ENCODE data around the gene C1orf53.
"Not testable (repeated sequence)": the region's sequence is repeated elsewhere in the genome, so short reads cannot be mapped to it uniquely, and the experiment has no call there.

Gene C1orf53

DNA sequence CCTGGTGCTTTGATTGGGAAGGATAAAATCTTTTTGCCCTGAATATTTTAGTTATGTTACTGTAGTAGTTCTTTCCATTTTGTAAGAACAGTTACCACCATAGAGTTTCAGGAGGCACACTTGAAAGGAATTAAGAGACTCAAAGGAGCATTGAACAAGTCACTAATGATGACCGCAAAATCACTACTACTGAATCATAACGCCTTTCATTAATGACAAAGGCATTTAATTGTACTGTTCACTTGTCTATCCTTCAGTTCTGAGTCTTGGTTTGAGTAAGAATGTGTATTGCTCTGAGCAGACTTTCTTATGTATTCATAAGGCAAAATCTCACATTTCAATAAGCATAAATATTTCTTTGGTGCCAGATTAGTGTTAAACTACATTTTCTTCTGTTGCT lies 39.6 kb downstream of the C1orf53 start:
- no peak overlapping the region for H3K4me3 ChIP-seq (ENCODE audit: control insufficient read depth, low read depth, low read length)
- DNase-seq (ENCODE audit: low read depth): no peak
- TF ChIP-seq, protein P1, sequence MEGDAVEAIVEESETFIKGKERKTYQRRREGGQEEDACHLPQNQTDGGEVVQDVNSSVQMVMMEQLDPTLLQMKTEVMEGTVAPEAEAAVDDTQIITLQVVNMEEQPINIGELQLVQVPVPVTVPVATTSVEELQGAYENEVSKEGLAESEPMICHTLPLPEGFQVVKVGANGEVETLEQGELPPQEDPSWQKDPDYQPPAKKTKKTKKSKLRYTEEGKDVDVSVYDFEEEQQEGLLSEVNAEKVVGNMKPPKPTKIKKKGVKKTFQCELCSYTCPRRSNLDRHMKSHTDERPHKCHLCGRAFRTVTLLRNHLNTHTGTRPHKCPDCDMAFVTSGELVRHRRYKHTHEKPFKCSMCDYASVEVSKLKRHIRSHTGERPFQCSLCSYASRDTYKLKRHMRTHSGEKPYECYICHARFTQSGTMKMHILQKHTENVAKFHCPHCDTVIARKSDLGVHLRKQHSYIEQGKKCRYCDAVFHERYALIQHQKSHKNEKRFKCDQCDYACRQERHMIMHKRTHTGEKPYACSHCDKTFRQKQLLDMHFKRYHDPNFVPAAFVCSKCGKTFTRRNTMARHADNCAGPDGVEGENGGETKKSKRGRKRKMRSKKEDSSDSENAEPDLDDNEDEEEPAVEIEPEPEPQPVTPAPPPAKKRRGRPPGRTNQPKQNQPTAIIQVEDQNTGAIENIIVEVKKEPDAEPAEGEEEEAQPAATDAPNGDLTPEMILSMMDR (IDR thresholded peaks at IDR 0.05; ENCODE audit: control insufficient read depth, insufficient read depth, low read depth, low read length, missing control alignments): no peak

DNA sequence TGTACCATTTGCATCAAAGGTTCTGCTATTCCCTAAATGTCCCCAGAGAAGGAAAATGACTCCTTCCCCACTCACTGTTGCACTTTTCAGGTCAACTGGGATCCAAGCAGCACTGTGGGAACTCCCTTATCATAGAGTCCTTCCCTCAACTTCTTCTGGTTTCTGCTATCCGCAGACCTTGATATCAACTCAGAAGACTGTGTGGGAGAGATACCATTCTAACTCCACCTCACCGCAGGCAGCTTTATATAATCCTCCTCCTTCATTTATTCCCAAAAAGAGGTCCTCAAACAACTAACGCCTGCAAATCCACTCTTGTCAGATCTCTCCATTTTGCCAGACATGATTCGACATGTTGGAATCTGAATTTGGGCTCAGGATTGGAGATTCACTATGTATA lies 42.1 kb downstream of the C1orf53 start:
- H3K4me3 ChIP-seq (ENCODE audit: control insufficient read depth, low read depth, low read length): no peak overlapping the region
- no peak for DNase-seq (ENCODE audit: low read depth)
- TF ChIP-seq, protein P1 (IDR thresholded peaks at IDR 0.05; ENCODE audit: control insufficient read depth, insufficient read depth, low read depth, low read length, missing control alignments): no peak

DNA sequence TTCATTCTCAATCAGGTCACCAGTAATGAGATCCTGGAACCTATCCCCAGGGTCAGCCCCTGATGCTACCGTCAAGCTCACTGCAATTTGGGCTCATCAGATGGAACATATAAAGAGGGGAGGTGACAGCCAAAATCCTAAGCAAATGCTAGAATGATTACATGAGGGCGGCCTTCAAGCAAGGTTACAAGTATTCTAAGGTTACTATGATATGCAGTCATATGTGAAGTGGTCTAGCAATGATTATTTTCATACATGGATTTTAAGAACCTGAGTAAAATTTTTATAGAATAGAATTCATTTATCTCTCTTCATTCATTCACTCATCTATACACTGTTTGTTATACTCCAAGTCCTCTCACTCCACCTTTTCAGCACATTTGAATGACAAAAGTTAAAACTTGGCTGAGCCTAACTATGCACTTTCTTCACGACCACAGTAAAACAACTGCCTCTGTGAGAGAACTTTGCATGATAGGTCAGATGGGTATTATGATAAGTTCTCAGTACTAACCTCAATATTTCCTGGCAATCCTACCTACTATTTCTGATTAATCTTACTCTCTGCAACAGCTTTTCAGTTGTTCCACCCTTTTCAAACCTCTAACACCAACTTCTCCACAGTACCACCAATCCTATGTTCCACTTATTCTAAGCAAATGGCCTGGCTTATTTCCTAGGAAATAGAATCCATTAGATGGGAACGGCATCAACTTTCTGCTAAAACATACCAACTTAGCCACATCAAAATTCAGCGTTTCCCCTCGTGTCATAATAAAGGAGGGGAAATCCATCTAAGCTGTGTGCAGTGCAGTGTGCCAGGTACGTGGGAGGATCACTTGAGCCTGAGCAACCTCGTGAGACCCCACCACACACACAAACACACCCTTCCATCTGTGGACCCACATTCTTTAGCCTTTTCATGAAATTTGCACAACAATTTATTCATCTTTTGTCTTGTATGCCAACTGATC lies 46.8 kb downstream of the C1orf53 start:
- no peak overlapping the region for H3K4me3 ChIP-seq (ENCODE audit: control insufficient read depth, low read depth, low read length)
- TF ChIP-seq, protein P1 (IDR thresholded peaks at IDR 0.05; ENCODE audit: control insufficient read depth, insufficient read depth, low read depth, low read length, missing control alignments): no peak
- DNase-seq (ENCODE audit: low read depth): no peak

DNA sequence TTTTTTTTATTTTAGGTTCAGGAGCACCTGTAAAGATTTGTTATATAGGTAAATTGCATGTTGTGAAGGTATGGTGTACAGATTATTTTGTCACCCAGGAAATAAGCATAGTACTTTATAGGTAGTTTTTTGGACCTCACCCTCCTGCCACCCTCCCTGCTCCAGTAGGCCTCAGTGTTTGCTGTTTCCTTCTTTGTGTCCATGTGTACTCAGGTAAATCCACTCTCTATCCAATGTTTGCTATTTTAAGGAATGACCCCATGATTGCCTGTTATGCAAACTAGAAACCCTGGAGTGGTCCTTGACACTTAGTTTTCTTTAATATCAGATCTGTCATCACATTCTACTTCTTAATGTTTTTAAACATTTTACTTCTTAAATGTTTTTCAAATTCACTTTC lies 48.7 kb downstream of the C1orf53 start:
- no peak for DNase-seq (ENCODE audit: low read depth)
- TF ChIP-seq, protein P1 (IDR thresholded peaks at IDR 0.05; ENCODE audit: control insufficient read depth, insufficient read depth, low read depth, low read length, missing control alignments): no peak
- H3K4me3 ChIP-seq (ENCODE audit: control insufficient read depth, low read depth, low read length): no peak overlapping the region

DNA sequence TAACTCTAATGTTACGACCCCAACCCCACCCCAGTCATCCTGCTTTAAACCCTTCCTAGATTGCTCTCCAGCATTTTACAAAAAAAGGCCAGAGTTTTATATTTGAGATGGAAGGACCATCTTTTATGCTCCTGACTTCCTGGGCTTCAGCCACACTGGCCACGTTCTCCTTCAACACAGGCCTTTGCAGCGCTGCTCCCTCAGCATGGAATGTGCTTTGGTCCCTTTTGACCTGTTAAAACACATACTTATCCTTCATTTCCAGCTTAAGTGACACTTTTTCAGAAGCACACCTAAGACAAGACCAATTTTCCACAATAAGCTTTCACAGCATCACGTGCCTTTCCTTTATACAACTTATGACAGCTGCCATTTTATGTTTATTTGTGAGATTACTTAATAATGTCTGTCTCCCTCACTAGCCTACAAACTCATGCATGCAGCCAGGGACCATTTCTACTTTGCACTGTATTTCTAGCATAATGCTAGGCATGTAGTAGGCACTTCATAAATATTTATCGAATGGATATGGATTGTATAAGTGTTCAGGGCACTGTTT lies 49.3 kb downstream of the C1orf53 start:
- TF ChIP-seq, protein P1 (IDR thresholded peaks at IDR 0.05; ENCODE audit: control insufficient read depth, insufficient read depth, low read depth, low read length, missing control alignments): no peak
- no peak for DNase-seq (ENCODE audit: low read depth)
- H3K4me3 ChIP-seq (ENCODE audit: control insufficient read depth, low read depth, low read length): no peak overlapping the region

DNA sequence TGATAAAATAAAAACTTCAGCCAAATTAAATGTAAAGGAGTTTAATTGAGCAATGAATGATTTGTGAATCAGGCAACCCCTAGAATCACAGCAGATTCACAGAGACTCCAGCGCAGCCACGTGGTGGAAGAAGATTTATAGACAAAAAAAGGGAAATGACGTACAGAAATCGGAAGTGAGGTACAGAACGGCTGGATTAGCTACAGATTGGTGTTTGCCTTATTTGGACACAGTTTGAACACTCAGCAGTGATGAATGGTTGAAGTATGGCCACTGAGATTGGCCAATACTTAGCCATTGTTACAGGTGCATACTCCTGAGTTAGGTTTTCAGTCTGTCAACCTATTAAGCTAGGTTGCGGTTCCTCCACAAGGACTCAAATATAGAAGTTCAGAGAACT lies 51.0 kb downstream of the C1orf53 start:
- not testable (repeated sequence) for H3K4me3 ChIP-seq (ENCODE audit: control insufficient read depth, low read depth, low read length); DNase-seq (ENCODE audit: low read depth)

DNA sequence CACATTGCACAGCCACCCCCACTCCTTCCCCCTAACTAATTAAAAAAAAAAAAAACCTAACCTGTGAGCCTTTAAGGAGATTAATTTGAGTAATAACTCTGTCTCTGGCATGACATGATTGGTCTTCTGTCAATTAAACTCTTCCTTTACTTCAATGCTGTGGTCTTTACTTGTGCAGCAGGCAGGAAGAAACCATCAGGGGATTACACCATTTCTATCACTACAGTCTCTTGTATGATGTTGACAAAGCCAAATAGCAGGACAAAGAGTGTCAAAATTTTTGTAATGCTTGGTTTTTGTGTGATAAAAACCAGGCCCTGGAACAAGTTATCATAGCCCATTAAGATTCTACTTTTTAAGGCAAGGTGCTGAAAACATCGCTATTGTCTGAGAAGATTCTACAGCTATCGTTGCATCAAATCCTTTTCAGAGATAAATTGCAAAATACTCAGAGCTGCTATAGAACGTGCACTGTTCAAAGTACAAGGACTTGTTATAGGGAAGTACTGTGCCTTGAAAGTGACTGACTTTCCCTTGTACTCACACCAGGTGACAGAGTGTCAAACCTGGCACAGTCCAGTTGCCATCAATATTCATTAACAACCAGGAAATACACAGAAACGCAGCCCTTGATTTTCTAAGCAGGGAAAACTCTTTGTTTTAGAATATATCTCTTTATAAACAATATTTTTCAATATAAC lies 52.4 kb downstream of the C1orf53 start:
- DNase-seq (ENCODE audit: low read depth): no peak

More for the DNA sequence above, 52.4 kb downstream of the C1orf53 start:
- H3K4me3 ChIP-seq (ENCODE audit: control insufficient read depth, low read depth, low read length): no peak overlapping the region
- TF ChIP-seq, protein P1 (IDR thresholded peaks at IDR 0.05; ENCODE audit: control insufficient read depth, insufficient read depth, low read depth, low read length, missing control alignments): no peak

Data from AG09309 (cell line).